Measurements from ENCODE around the gene FBLIM1.
"Not testable (repeated sequence)": the region's sequence is repeated elsewhere in the genome, so short reads cannot be mapped to it uniquely, and the experiment has no call there.

FBLIM1 gene

GRCh38 chr1:15788624-15789301 is 30.2 kb downstream of the FBLIM1 start:
- no peaks in the 10 kb centered on the region for H3K4me1 ChIP-seq (ENCODE audit: insufficient read depth, low read length)
- H3K4me3 ChIP-seq (ENCODE audit: low read length), result no peak overlapping the region
- no peak overlapping the region for H3K27ac ChIP-seq (ENCODE audit: low read length)
- H3K36me3 ChIP-seq (ENCODE audit: insufficient read depth, low read depth, low read length), result peaks cover 17% of the 10 kb centered on the region
- no peaks in the 10 kb centered on the region for H3K9me3 ChIP-seq (ENCODE audit: insufficient read depth, low read depth, low read length)
- H3K9ac ChIP-seq (ENCODE audit: low read depth, low read length), result no peak overlapping the region
- no peaks in the 10 kb centered on the region for H3K27me3 ChIP-seq (ENCODE audit: insufficient read depth, low read length)

- Histone ChIP-seq H3K9me3 (ENCODE audit: insufficient read depth, low read depth, low read length) (no peaks in the 10 kb centered on the region), H3K4me1 (ENCODE audit: insufficient read depth, low read length) (peaks cover 10% of the 10 kb centered on the region), H3K9ac (ENCODE audit: low read depth, low read length) (no peak overlapping the region), H3K27ac (ENCODE audit: low read length) (no peak overlapping the region), H3K36me3 (ENCODE audit: insufficient read depth, low read depth, low read length) (no peaks in the 10 kb centered on the region), H3K4me3 (ENCODE audit: low read length) (no peak overlapping the region), H3K27me3 (ENCODE audit: insufficient read depth, low read length) (no peaks in the 10 kb centered on the region)
Measured at GRCh38 chr1:15796086-15796462, 37.5 kb downstream of the FBLIM1 start.

GRCh38 chr1:15797614-15798390 is 39.2 kb downstream of the FBLIM1 start:
- Histone ChIP-seq H3K9me3 (ENCODE audit: insufficient read depth, low read depth, low read length) (no peaks in the 10 kb centered on the region), H3K27ac (ENCODE audit: low read length) (no peak overlapping the region), H3K4me3 (ENCODE audit: low read length) (no peak overlapping the region), H3K27me3 (ENCODE audit: insufficient read depth, low read length) (no peaks in the 10 kb centered on the region), H3K4me1 (ENCODE audit: insufficient read depth, low read length) (peaks cover 10% of the 10 kb centered on the region), H3K36me3 (ENCODE audit: insufficient read depth, low read depth, low read length) (no peaks in the 10 kb centered on the region), H3K9ac (ENCODE audit: low read depth, low read length) (no peak overlapping the region)

GRCh38 chr1:15799004-15799867 is 40.6 kb downstream of the FBLIM1 start:
- no peaks in the 10 kb centered on the region for H3K36me3 ChIP-seq (ENCODE audit: insufficient read depth, low read depth, low read length)
- no peak overlapping the region for H3K4me3 ChIP-seq (ENCODE audit: low read length)
- H3K9me3 ChIP-seq (ENCODE audit: insufficient read depth, low read depth, low read length), result no peaks in the 10 kb centered on the region
- peaks cover 9% of the 10 kb centered on the region for H3K4me1 ChIP-seq (ENCODE audit: insufficient read depth, low read length)
- H3K27me3 ChIP-seq (ENCODE audit: insufficient read depth, low read length), result no peaks in the 10 kb centered on the region
- no peak overlapping the region for H3K9ac ChIP-seq (ENCODE audit: low read depth, low read length)
- no peak overlapping the region for H3K27ac ChIP-seq (ENCODE audit: low read length)

- H3K27ac ChIP-seq (ENCODE audit: low read length), result no peak overlapping the region
- H3K9ac ChIP-seq (ENCODE audit: low read depth, low read length), result no peak overlapping the region
- no peaks in the 10 kb centered on the region for H3K36me3 ChIP-seq (ENCODE audit: insufficient read depth, low read depth, low read length)
- H3K9me3 ChIP-seq (ENCODE audit: insufficient read depth, low read depth, low read length), result no peaks in the 10 kb centered on the region
- no peak overlapping the region for H3K4me3 ChIP-seq (ENCODE audit: low read length)
- H3K27me3 ChIP-seq (ENCODE audit: insufficient read depth, low read length), result no peaks in the 10 kb centered on the region
- peaks cover 8% of the 10 kb centered on the region for H3K4me1 ChIP-seq (ENCODE audit: insufficient read depth, low read length)
Measured at GRCh38 chr1:15799928-15800835, 41.6 kb downstream of the FBLIM1 start.

GRCh38 chr1:15802234-15802965 is 43.8 kb downstream of the FBLIM1 start:
- Histone ChIP-seq H3K27ac (ENCODE audit: low read length) (no peak overlapping the region), H3K4me1 (ENCODE audit: insufficient read depth, low read length) (peaks cover 8% of the 10 kb centered on the region), H3K4me3 (ENCODE audit: low read length) (no peak overlapping the region), H3K9ac (ENCODE audit: low read depth, low read length) (no peak overlapping the region), H3K36me3 (ENCODE audit: insufficient read depth, low read depth, low read length) (no peaks in the 10 kb centered on the region), H3K27me3 (ENCODE audit: insufficient read depth, low read length) (no peaks in the 10 kb centered on the region), H3K9me3 (ENCODE audit: insufficient read depth, low read depth, low read length) (no peaks in the 10 kb centered on the region)

GRCh38 chr1:15803380-15803779 is 44.8 kb downstream of the FBLIM1 start:
- H3K27me3 ChIP-seq (ENCODE audit: insufficient read depth, low read length), result no peaks in the 10 kb centered on the region
- H3K9ac ChIP-seq (ENCODE audit: low read depth, low read length), result no peak overlapping the region
- no peak overlapping the region for H3K4me3 ChIP-seq (ENCODE audit: low read length)
- H3K27ac ChIP-seq (ENCODE audit: low read length), result no peak overlapping the region
- H3K9me3 ChIP-seq (ENCODE audit: insufficient read depth, low read depth, low read length), result no peaks in the 10 kb centered on the region
- peaks cover 8% of the 10 kb centered on the region for H3K4me1 ChIP-seq (ENCODE audit: insufficient read depth, low read length)
- no peaks in the 10 kb centered on the region for H3K36me3 ChIP-seq (ENCODE audit: insufficient read depth, low read depth, low read length)

- no peak overlapping the region for H3K4me3 ChIP-seq (ENCODE audit: low read length)
- H3K9me3 ChIP-seq (ENCODE audit: insufficient read depth, low read depth, low read length), result no peaks in the 10 kb centered on the region
- H3K4me1 ChIP-seq (ENCODE audit: insufficient read depth, low read length), result peaks cover 8% of the 10 kb centered on the region
- no peak overlapping the region for H3K27ac ChIP-seq (ENCODE audit: low read length)
- no peaks in the 10 kb centered on the region for H3K36me3 ChIP-seq (ENCODE audit: insufficient read depth, low read depth, low read length)
- H3K9ac ChIP-seq (ENCODE audit: low read depth, low read length), result no peak overlapping the region
- no peaks in the 10 kb centered on the region for H3K27me3 ChIP-seq (ENCODE audit: insufficient read depth, low read length)
Measured at GRCh38 chr1:15804060-15804459, 45.5 kb downstream of the FBLIM1 start.

- H3K4me3 ChIP-seq (ENCODE audit: low read length), result no peak overlapping the region
Measured at GRCh38 chr1:15807121-15807520, 48.5 kb downstream of the FBLIM1 start.

GRCh38 chr1:15807549-15807948 is 49.0 kb downstream of the FBLIM1 start, which contains the start of gene UQCRHL:
UQCRHL (minus strand) TSS chr1:15807649; CDS start chr1:15807649, 0 bp downstream.
- H3K27me3 ChIP-seq (ENCODE audit: insufficient read depth, low read length); H3K9ac ChIP-seq (ENCODE audit: low read depth, low read length); H3K27ac ChIP-seq (ENCODE audit: low read length); H3K36me3 ChIP-seq (ENCODE audit: insufficient read depth, low read depth, low read length); H3K9me3 ChIP-seq (ENCODE audit: insufficient read depth, low read depth, low read length); H3K4me3 ChIP-seq (ENCODE audit: low read length); H3K4me1 ChIP-seq (ENCODE audit: insufficient read depth, low read length): not testable (repeated sequence)

More at GRCh38 chr1:15807121-15807520, 48.5 kb downstream of the FBLIM1 start:
- H3K27me3 ChIP-seq (ENCODE audit: insufficient read depth, low read length), result no peaks in the 10 kb centered on the region
- H3K4me1 ChIP-seq (ENCODE audit: insufficient read depth, low read length), result no peaks in the 10 kb centered on the region; the same call in 1 of the 2 replicates
- no peak overlapping the region for H3K9ac ChIP-seq (ENCODE audit: low read depth, low read length)
- H3K27ac ChIP-seq (ENCODE audit: low read length), result no peak overlapping the region
- H3K9me3 ChIP-seq (ENCODE audit: insufficient read depth, low read depth, low read length), result no peaks in the 10 kb centered on the region
- H3K36me3 ChIP-seq (ENCODE audit: insufficient read depth, low read depth, low read length), result no peaks in the 10 kb centered on the region

Measured in iPS-20b (cell line).